ENCODE results near the gene ZNF253.
"Not testable (repeated sequence)": the region's sequence is repeated elsewhere in the genome, so short reads cannot be mapped to it uniquely, and the experiment has no call there.

The ZNF253 gene

DNA sequence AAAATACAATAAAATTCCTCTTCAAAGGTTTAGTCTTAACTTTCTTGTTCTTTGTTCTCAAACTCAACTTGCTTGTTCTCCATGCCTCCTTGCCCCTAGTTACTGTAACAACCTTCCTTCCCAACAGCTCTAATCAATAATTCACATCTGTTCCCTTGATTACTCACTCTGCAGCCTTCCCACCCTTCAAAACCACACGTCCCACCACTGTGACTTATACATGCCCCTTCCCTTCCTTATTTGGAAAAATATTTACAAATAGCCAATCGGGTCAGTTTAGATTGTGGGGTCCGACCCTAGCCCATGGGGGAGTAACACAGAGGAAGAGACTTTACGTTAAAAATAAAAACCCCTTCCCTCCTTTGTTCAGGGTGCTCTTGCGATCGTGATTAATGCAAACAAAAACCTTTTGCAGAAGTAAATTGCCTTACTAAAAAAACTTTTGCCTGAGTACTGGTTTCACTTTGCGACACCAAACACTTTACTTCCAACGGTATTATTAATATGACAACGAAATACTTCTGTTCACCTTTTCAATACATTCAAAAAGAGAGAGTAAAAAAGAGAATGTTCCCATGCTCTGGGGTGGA lies 34.6 kb downstream of the ZNF253 start:
- peak; percentile 90 for DNase-seq

DNA sequence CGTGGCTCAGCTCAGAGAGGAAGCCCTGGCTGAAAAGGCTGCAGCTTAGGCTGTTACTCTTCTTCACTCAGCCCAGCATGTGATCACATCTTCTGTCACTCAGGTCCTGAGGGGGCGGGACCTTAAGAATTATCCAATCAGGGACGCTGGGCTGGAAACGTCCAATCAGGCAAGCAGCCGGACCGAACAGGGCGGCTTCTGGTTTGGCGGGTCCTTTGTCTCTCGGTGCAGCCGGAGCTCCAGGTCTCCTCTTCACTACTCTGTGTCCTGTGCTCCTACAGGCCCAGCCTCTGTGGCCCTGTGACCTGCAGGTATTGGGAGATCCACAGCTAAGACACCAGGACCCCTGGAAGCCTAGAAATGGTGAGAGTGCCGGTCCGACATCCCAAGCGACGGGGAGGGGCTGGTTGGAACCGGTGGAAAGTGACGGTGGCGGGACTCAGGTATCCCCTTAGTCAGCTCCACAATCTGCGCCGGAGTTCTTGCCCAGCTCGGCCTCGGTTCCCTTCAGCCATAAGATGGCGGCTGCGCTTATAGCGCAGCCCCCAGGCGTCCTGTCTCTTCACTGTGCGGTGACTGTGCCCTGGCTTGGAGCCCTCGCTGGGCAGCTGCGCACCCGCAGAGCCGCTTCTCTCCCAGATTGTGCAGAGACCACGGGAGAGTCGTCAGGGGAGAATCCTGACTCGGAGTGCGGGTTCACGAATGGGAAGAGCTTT lies 35.2 kb downstream of the ZNF253 start, which contains the start of gene ZNF93:
Gene ZNF93, plus strand, starts transcription at position 218 of the 716 bp plus-strand sequence. Its CDS starts 143 bp downstream, at position 361.
- peak; percentile 98 for DNase-seq

DNA sequence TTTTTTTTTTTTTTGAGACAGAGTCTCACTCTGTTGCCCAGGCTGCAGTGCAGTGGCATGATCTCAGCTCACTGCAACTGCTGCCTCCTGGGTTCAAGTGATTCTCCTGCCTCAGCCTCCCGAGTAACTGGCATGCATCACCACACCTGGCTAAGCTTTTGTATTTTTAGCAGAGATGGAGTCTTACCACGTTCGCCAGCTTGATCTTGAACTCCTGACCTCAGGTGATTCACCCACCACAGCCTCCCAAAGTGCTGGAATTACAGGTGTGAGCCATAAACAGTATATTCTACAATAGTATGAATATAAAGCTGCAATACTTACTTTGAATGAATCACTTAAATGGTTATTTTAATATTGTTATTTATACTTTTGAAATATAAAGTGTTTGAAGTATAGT lies 41.9 kb downstream of the ZNF253 start:
- not testable (repeated sequence) for DNase-seq

DNA sequence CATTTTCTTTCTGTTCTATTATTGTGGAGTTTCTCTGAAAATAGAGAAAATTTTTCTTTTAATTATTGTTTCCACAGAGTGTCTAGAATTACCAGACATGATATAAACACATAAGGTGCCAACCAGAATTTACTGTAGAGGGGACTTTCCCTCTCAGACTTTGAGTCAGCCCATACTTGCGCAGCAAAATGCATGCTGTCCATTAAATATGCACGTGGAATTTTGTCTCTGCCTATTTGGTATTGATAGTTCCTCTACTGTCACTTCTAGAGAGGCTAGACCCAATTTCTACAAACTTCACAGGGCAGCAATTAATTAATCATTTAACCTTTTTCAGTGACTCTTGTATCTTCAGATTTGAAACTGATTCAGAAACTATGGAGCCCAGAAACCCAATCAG lies 44.0 kb downstream of the ZNF253 start:
- DNase-seq: no peak

DNA sequence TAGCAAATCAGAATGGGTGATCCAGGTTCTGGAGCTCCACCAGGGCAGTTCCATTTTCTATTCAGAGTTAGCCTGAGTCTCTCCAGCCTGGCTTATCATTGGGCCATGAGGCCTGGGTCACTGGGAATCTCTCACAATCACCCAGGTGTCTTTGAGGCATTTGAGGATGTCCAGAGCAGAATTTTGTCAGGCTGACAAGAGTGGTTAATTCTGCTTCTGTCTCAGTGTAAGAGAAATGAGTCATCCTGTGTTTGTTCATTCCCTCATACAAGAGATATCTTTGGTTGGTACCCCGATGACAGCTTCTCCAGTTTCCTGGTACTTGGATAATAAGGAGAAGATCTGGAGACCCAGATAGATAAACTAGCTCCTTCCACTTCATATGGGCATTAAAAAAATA lies 45.5 kb downstream of the ZNF253 start:
- no peak for DNase-seq

DNA sequence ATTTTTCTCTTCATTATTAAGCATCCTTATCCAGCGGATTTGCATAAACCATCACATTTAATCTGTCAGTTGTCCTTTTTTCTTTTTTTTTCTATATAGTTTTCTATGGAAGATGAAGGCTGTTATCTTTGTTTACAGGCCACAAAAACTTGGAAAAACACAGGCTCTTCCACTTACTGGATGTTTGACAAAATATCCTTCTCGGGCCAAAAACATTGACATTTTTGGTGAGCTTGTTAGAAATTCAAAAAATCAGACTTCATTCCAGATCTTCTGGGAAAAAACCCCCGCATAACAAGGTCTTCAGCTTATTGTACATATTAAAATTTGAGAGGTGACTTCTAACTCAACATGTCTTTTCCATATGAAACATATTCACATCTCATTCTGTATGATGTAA lies 48.9 kb downstream of the ZNF253 start:
- no peak for DNase-seq

DNA sequence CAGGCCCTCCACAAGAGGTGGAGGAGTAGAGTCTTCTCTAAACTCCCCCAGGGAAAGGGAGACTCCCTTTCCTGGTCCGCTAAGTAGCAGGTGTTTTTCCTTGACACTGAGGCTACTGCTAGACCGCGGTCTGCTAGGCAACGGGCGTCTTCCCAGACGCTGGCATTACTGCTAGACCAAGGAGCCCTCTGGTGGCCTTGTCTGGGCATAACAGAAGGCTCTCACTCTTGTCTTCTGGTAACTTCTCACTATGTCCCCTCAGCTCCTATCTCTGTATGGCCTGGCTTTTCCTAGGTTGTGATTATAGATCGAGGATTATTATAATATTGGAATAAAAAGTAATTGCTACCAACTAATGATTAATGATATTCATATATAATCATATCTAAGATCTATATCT lies 64.7 kb downstream of the ZNF253 start:
- not testable (repeated sequence) for DNase-seq

DNA sequence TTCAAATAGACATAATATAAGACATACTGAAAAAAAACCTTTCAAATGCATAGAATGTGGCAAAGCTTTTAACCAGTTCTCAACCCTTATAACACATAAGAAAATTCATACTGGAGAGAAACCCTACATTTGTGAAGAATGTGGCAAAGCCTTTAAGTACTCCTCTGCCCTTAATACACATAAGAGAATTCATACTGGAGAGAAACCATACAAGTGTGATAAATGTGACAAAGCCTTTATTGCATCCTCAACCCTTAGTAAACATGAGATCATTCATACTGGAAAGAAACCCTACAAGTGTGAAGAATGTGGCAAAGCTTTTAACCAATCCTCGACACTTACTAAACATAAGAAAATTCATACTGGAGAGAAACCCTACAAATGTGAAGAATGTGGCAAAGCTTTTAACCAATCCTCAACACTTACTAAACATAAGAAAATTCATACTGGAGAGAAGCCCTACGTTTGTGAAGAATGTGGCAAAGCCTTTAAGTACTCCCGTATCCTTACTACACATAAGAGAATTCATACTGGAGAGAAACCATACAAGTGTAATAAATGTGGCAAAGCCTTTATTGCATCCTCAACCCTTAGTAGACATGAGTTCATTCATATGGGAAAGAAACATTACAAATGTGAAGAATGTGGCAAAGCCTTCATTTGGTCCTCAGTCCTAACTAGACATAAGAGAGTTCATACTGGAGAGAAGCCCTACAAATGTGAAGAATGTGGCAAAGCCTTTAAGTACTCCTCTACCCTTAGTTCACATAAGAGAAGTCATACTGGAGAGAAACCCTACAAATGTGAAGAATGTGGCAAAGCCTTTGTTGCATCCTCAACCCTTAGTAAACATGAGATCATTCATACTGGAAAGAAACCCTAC lies 68.0 kb downstream of the ZNF253 start:
- not testable (repeated sequence) for DNase-seq

DNA sequence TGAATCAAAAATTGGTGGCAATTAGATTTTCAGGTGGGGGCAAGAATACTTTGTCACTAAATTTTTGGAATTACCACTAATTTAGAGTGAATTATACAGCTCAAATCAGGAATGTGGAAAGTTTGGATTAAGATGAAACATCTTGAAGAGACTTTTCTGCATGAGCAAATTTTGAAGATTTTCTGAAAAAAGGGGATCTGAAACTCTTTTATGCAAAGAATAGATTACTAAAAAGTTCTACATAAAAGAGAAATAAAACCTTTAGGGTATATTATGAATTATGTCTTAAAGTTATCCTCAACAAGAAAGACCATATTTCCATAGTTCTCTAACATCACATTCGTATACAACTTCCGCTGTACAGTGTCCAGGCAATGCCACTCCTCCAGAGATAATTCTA lies 71.7 kb downstream of the ZNF253 start:
- DNase-seq: no peak

DNA sequence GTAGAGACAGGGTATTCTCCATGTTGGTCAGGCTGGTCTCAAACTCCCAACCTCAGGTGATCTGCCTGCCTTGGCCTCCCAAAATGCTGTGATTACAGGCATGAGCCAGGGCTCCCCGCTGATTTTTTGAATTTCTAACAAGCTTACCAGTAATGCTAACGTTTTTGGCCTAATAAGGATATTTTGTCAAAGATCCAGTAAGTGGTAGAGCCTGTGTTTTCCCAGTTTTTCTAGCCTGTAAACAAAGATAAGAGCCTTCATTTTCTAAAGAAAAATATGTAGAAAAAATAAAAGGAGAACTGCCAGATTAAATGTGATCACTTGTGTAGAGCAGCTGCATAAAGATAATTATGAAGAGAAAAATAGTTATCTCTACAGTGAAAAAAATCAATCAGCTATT lies 72.8 kb downstream of the ZNF253 start:
- DNase-seq: no peak

DNA sequence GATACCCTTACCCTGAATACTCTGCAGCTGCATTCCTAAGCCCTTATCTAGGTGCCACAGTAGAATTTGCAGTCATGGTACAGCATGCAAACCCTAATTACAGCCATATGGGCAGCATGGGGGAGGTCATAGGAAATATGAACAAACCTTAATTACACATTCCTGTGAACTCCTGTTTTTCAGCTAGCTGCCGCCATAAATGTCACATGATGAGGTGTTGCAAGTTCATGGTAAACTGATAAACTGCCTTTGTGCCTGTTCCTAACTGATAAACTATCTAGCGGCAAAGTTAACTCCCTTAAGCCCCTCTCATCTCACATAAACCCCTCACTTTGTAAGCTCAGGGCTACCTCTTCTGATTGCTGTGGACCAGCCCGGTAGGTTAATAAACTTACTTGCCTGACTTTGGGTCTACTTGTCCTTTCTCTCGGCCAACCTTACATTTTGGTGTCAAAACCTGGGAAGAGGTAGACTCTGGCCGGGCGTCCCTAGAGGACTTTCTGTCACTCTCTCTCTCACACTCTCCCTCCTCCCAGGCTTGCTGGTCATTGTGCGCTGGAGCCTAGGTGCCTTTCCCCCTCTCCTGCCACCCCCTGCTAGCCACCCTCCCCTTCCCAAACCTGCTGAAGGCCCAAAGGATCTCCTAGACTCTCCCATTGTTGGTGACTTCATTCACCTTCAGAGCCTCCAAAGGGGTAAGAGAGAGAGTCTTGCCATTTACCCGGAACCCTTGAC lies 78.3 kb downstream of the ZNF253 start:
- no peak for DNase-seq

Measured in fibroblast of skin of abdomen (primary cell).